H1 (cell line): Measurements from ENCODE around the gene COL27A1. TPM values are rescaled to one million over a fixed set of nuclear protein-coding genes. Genes with fewer than 3 reads are reported as not detected.

Experiments used
- CTCF ChIA-PET: fragments of 300-600 bp; sonication (Branson Sonifier 250); formaldehyde crosslinking; loops from one replicate; lab custom pipeline; 2021; ENCODE audit not compliant: partially characterized antibody; lab: Charles Lee
- POLR2A ChIA-PET: fragments of 300-600 bp; sonication (Branson Sonifier 250); formaldehyde crosslinking; loops from one replicate; lab custom pipeline; 2021; ENCODE audit warnings: inconsistent platforms; ENCODE audit not compliant: partially characterized antibody; lab: Charles Lee
- DNase-seq, 2 experiments: peaks; one replicate each; pipeline versions ENCODE4 v3.0.0 to v3.0.0-alpha.2; 2010 to 2022; ENCODE audit warnings: low spot score in 2 of 2, low read depth in 1 of 2, mixed read lengths in 1 of 2
- FAIRE-seq: peaks from 2 replicates; lab custom pipeline; 2011; peaks lifted over from hg19 to GRCh38; lab: Jason Lieb, UNC
- H2AFZ ChIP-seq: 2 replicates; pipeline ENCODE4 v1.8.1; 2012; ENCODE audit warnings: low read length, inconsistent platforms
- H2AK5ac ChIP-seq: 2 replicates; pipeline ENCODE4 v1.6.1; 2013; ENCODE audit warnings: low read depth, low read length
- H2BK120ac ChIP-seq: replicated peaks from 2 replicates; pipeline ENCODE3; 2013; ENCODE audit warnings: low read depth, low read length, inconsistent platforms
- H2BK12ac ChIP-seq: 2 replicates; pipeline ENCODE4 v1.6.1; 2013; ENCODE audit warnings: low read depth, low read length
- H2BK15ac ChIP-seq: 2 replicates; pipeline ENCODE4 v1.6.1; 2013; ENCODE audit warnings: low read length
- H2BK20ac ChIP-seq: 2 replicates; pipeline ENCODE4 v1.6.1; 2013; ENCODE audit warnings: low read length
- H2BK5ac ChIP-seq: 2 replicates; pipeline ENCODE4 v1.6.1; 2013; ENCODE audit warnings: low read depth, low read length
- H3K14ac ChIP-seq: 2 replicates; pipeline ENCODE4 v1.6.1; 2013; ENCODE audit warnings: inconsistent platforms; ENCODE audit not compliant: insufficient read length
- H3K18ac ChIP-seq: 2 replicates; pipeline ENCODE4 v1.6.1; 2013; ENCODE audit warnings: low read length; ENCODE audit errors: extremely low read depth
- H3K23ac ChIP-seq: 2 replicates; pipeline ENCODE4 v1.6.1; 2013; ENCODE audit warnings: inconsistent platforms; ENCODE audit not compliant: insufficient read length
- H3K23me2 ChIP-seq: 2 replicates; pipeline ENCODE4 v1.6.1; 2013; ENCODE audit warnings: low read depth, low read length
- H3K27ac ChIP-seq: 2 replicates; pipeline ENCODE4 v1.6.1; 2011; ENCODE audit warnings: low read depth, low read length, inconsistent platforms
- H3K27me3 ChIP-seq, 4 experiments: replicated peaks in 1 of 4; 1 replicate in 1 of 4; 2 replicates in 3 of 4; pipeline versions ENCODE4 v1.6.1 to v1.8.1; 2011 to 2013; ENCODE audit warnings: low read length in 3 of 4, mild to moderate bottlenecking in 3 of 4, inconsistent platforms in 2 of 4, mixed read lengths in 2 of 4, moderate library complexity in 1 of 4; ENCODE audit not compliant: control insufficient read depth in 3 of 4, insufficient read depth in 3 of 4; ENCODE audit errors: extremely low read depth in 1 of 4
- H3K36me3 ChIP-seq, 4 experiments: 2 replicates each; pipeline versions ENCODE4 v1.6.1 to v1.8.1; 2011 to 2013; ENCODE audit warnings: mild to moderate bottlenecking in 4 of 4, low read length in 3 of 4, moderate library complexity in 2 of 4, control low read depth in 1 of 4, inconsistent platforms in 1 of 4; ENCODE audit not compliant: insufficient read depth in 4 of 4, control insufficient read depth in 2 of 4
- H3K4ac ChIP-seq: replicated peaks from 2 replicates; pipeline ENCODE3; 2013; ENCODE audit warnings: low read length, low read depth, mixed read lengths, inconsistent platforms; ENCODE audit not compliant: insufficient read length
- H3K4me1 ChIP-seq, 4 experiments: replicated peaks in 1 of 4; 1 replicate in 1 of 4; 2 replicates in 3 of 4; pipeline versions ENCODE4 v1.6.1 to v1.8.1; 2011 to 2013; ENCODE audit warnings: low read length in 3 of 4, inconsistent platforms in 2 of 4, mixed read lengths in 1 of 4; ENCODE audit not compliant: insufficient read depth in 4 of 4, control insufficient read depth in 3 of 4
- H3K4me2 ChIP-seq, 2 experiments: 2 replicates each; pipeline versions ENCODE4 v1.6.1 to v1.8.1; 2011 to 2013; ENCODE audit warnings: low read depth in 2 of 2, low read length in 2 of 2, control low read depth in 1 of 2, inconsistent platforms in 1 of 2, mild to moderate bottlenecking in 1 of 2; ENCODE audit not compliant: insufficient read depth in 1 of 2
- H3K4me3 ChIP-seq, 4 experiments: fragments of 200-600, 300-600 bp in 1 of 4; sonication (generic), shearing (Covaris generic), sonication (Bioruptor Twin) in 1 of 4; 2 replicates each; pipeline versions ENCODE4 v1.5.1 to v1.8.1; 2011 to 2016; ENCODE audit warnings: low read length in 4 of 4, low read depth in 3 of 4, control low read depth in 2 of 4, inconsistent platforms in 2 of 4, mild to moderate bottlenecking in 2 of 4, mixed read lengths in 1 of 4, moderate library complexity in 1 of 4; ENCODE audit not compliant: insufficient read depth in 2 of 4; ENCODE audit errors: extremely low read depth in 1 of 4
- H3K56ac ChIP-seq: replicated peaks from 2 replicates; pipeline ENCODE3; 2013; ENCODE audit warnings: low read depth, mild to moderate bottlenecking, mixed read lengths, low read length, inconsistent platforms; ENCODE audit not compliant: insufficient read length
- H3K79me1 ChIP-seq: 2 replicates; pipeline ENCODE4 v1.6.1; 2013; ENCODE audit warnings: low read depth, low read length, control low read depth
- H3K79me2 ChIP-seq, 2 experiments: 2 replicates each; pipeline versions ENCODE4 v1.6.1 to v1.8.1; 2012 to 2013; ENCODE audit warnings: low read length in 2 of 2, mild to moderate bottlenecking in 2 of 2, inconsistent platforms in 1 of 2; ENCODE audit not compliant: insufficient read depth in 2 of 2, control insufficient read depth in 1 of 2
- H3K9ac ChIP-seq, 4 experiments: replicated peaks in 1 of 4; 1 replicate in 1 of 4; 2 replicates in 3 of 4; pipeline versions ENCODE4 v1.6.1 to v1.8.1; 2011 to 2013; ENCODE audit warnings: low read depth in 3 of 4, low read length in 3 of 4, control low read depth in 2 of 4, mild to moderate bottlenecking in 2 of 4, moderate library complexity in 2 of 4, inconsistent platforms in 1 of 4; ENCODE audit errors: extremely low read depth in 1 of 4
- H3K9me3 ChIP-seq, 2 experiments: 2 replicates each; pipeline versions ENCODE4 v1.6.1 to v1.8.1; 2012 to 2013; ENCODE audit warnings: mild to moderate bottlenecking in 2 of 2, moderate library complexity in 2 of 2, control low read depth in 1 of 2, inconsistent platforms in 1 of 2, low read depth in 1 of 2, low read length in 1 of 2, mixed read lengths in 1 of 2; ENCODE audit not compliant: insufficient read depth in 2 of 2
- H4K20me1 ChIP-seq, 2 experiments: replicated peaks in 1 of 2; 2 replicates each; pipeline versions ENCODE3 to v1.8.1; 2011 to 2013; ENCODE audit warnings: inconsistent platforms in 2 of 2, low read length in 2 of 2, mild to moderate bottlenecking in 1 of 2; ENCODE audit not compliant: insufficient read depth in 2 of 2, control insufficient read depth in 1 of 2
- H4K5ac ChIP-seq: 2 replicates; pipeline ENCODE4 v1.6.1; 2013; ENCODE audit warnings: low read length, low read depth, mixed read lengths, inconsistent platforms; ENCODE audit not compliant: insufficient read length
- H4K8ac ChIP-seq: 2 replicates; pipeline ENCODE4 v1.8.0; 2013; ENCODE audit warnings: mild to moderate bottlenecking, moderate library complexity, low read length, inconsistent platforms; ENCODE audit not compliant: insufficient read depth; ENCODE audit errors: extremely low read depth
- H4K91ac ChIP-seq: replicated peaks from 2 replicates; pipeline ENCODE3; 2013; ENCODE audit warnings: low read length, mixed read lengths, inconsistent platforms; ENCODE audit not compliant: insufficient read length
- BACH1 ChIP-seq: IDR thresholded peaks from 2 replicates; pipeline ENCODE4 v1.6.1; 2012; ENCODE audit warnings: low read length, improper control_type of control experiment
- CHD2 ChIP-seq: IDR thresholded peaks from 2 replicates; pipeline ENCODE4 v1.6.1; 2012; ENCODE audit warnings: low read length, improper control_type of control experiment
- FOSL1 ChIP-seq: IDR thresholded peaks from 2 replicates; pipeline ENCODE4 v1.6.1; 2011; ENCODE audit warnings: mild to moderate bottlenecking, low read depth, low read length, moderate library complexity; ENCODE audit not compliant: insufficient read depth
- GTF2F1 ChIP-seq: IDR thresholded peaks from 2 replicates; pipeline ENCODE4 v1.6.1; 2012; ENCODE audit warnings: low read depth, low read length, improper control_type of control experiment, borderline replicate concordance
- MAFK ChIP-seq: IDR thresholded peaks from 2 replicates; pipeline ENCODE4 v1.6.1; 2012; ENCODE audit warnings: low read depth, mild to moderate bottlenecking, improper control_type of control experiment, low read length
- POLR2AphosphoS5 ChIP-seq: IDR thresholded peaks from 2 replicates; pipeline ENCODE4 v1.6.1; 2011; ENCODE audit warnings: low read depth, low read length
- RBBP5 ChIP-seq: IDR thresholded peaks from 2 replicates; pipeline ENCODE4 v1.7.1; 2012; ENCODE audit warnings: low read depth, mild to moderate bottlenecking, inconsistent platforms, low read length, moderate library complexity, borderline replicate concordance
- RFX5 ChIP-seq: IDR thresholded peaks from 2 replicates; pipeline ENCODE4 v1.6.1; 2011; ENCODE audit warnings: low read depth, low read length, improper control_type of control experiment, borderline replicate concordance
- RXRA ChIP-seq: IDR thresholded peaks from 2 replicates; pipeline ENCODE4 v1.6.1; 2011; ENCODE audit warnings: low read depth, mild to moderate bottlenecking, low read length, moderate library complexity; ENCODE audit not compliant: insufficient read depth
- SP1 ChIP-seq: IDR thresholded peaks from 2 replicates; pipeline ENCODE4 v1.6.1; 2011; ENCODE audit warnings: low read depth, low read length
- SP4 ChIP-seq: IDR thresholded peaks from 2 replicates; pipeline ENCODE4 v1.6.1; 2012; ENCODE audit warnings: low read length, inconsistent platforms
- ZNF274 ChIP-seq: IDR thresholded peaks from 2 replicates; pipeline ENCODE4 v1.7.0; 2012; ENCODE audit warnings: low read length, borderline replicate concordance; ENCODE audit errors: extremely low read depth
- WGBS, 2 experiments: shearing (Covaris generic) in 1 of 2; methylation state at CpG; one replicate each; pipeline versions ENCODE4 v1.1.6 to v1.1.7; 2013 to 2015; ENCODE audit warnings: low lambda C conversion rate in 2 of 2, mixed read lengths in 2 of 2, inconsistent platforms in 1 of 2, low coverage in 1 of 2, missing lambda C conversion rate in 1 of 2; ENCODE audit not compliant: insufficient replicate concordance in 2 of 2, insufficient coverage in 1 of 2, insufficient read length in 1 of 2; ENCODE audit errors: extremely low coverage in 1 of 2, missing lambda C conversion rate in 1 of 2; 5-methylcytosine and 5-hydroxymethylcytosine counted together
- polyA plus RNA-seq, 7 experiments: library from polyadenylated mRNA; depleted of rRNA in 3 of 7; stranded (reverse) in 5 of 7; unstranded in 2 of 7; fragments of >200 nt in 5 of 7; fragments of 200-250 nt in 2 of 7; gene quantifications; 1 replicate in 5 of 7; 2 replicates in 1 of 7; 4 replicates in 1 of 7; pipeline versions ENCODE4 v1.2.1 to v1.2.3, GENCODE V29; 2011 to 2013; ENCODE audit warnings: missing spikeins in 2 of 7, mixed read lengths in 2 of 7
- total RNA-seq: library from RNA; stranded (reverse); fragmentation: NEBNext Ultra II Directional; extraction: Animal tissue kit (Norgen Biotek cat#: 25700); gene quantifications from 2 replicates; pipeline ENCODE4 v1.2.1, GENCODE V29; 2021
- TF ChIP-seq, protein P1 (sequence below): IDR thresholded peaks from 2 replicates; pipeline ENCODE4 v1.6.1; 2011; ENCODE audit warnings: low read depth, mild to moderate bottlenecking, low read length; ENCODE audit not compliant: insufficient read depth

COL27A1 gene
- total and polyA plus RNA-seq, 2 of the 8 experiments (the other 6 are each of a cell fraction or from before 2014, with no cell fraction given) = 15.1 to 22.8 TPM

DNA sequence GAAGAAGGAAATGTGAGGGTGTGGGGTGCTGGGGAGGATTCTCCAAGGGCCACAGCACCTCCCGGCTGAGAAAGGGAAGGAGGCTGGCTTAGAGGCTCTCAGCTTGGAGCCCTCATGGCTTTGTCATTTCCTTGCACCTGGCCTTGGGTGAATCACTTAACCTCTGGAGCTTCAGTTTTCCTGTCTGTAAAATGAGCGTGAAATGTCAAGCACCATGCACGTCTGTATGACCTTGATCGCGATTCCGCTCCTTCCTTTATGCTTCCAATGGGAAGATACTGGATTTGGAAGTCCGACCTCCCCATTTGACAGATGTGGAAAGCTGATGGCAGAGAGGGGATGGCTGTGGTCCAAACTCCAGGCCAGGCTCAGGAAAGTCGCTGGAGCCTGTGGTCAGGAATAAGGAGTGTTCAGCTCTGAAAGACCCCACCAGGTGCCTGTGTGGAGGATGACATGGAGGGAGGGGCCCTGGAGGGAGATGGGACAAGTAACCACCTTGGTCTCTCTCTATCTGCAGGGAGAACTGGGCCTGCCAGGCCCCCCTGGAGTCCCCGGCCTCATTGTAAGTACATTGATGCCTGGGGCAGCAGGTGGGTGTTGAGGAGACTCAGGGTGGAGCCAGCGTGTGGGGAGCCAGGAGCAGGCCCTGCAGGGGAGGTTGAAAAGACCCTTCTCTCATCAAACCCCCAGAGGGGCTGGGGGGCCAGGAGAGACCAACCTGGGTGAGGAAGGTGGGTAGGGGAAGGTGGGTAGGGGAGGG, 66.5 kb downstream of the COL27A1 start:
- no peak overlapping the region for H3K4ac ChIP-seq
- FAIRE-seq (no peak), DNase-seq (no peak)
- WGBS, 2 experiments = 86% methylated on average over 10 of the region's 10 CpGs; no CpG with 5 or more reads in 1 of the 2 experiments
- no peak overlapping the region for H3K9ac ChIP-seq
- H4K8ac ChIP-seq = no peak overlapping the region
- no peaks in the 10 kb centered on the region for H3K27me3 ChIP-seq
- no peak overlapping the region for H2BK5ac ChIP-seq
- peaks cover 2 to 3% of the 10 kb centered on the region in 2 experiments for H4K20me1 ChIP-seq
- no peaks in the 10 kb centered on the region for H3K23me2 ChIP-seq
- H4K5ac ChIP-seq = no peak overlapping the region
- H3K4me2 ChIP-seq = no peak overlapping the region
- no peak overlapping the region for H2AK5ac ChIP-seq
- H3K14ac ChIP-seq = no peak overlapping the region
- POLR2A ChIA-PET = interaction anchor here (0.6 kb wide), 1 partner anchor 39 kb away, joined by 4 read pairs; no protein-coding TSS in a partner anchor
- H4K91ac ChIP-seq = no peak overlapping the region
- no peak overlapping the region for H3K56ac ChIP-seq
- H3K4me3 ChIP-seq = no peak overlapping the region
- H3K36me3 ChIP-seq = no peaks in the 10 kb centered on the region; a peak in 1 of 8 replicates
- no peak overlapping the region for H2BK20ac ChIP-seq
- H2AFZ ChIP-seq = no peak overlapping the region
- H2BK12ac ChIP-seq = no peak overlapping the region
- H3K79me1 ChIP-seq = no peaks in the 10 kb centered on the region
- no peak overlapping the region for H2BK120ac ChIP-seq
- no peaks in the 10 kb centered on the region for H3K9me3 ChIP-seq
- H3K18ac ChIP-seq = no peak overlapping the region
- H2BK15ac ChIP-seq = no peak overlapping the region
- no peak overlapping the region for H3K27ac ChIP-seq
- H3K79me2 ChIP-seq = no peaks in the 10 kb centered on the region
- peaks cover 0 to 8% (median 1%) of the 10 kb centered on the region in 4 experiments; a peak in 3 of 7 replicates for H3K4me1 ChIP-seq
- CTCF ChIA-PET = interaction anchor here (0.8 to 1.9 kb wide), 2 partner anchors 17 to 42 kb away, joined by 3 to 5 read pairs; no protein-coding TSS in a partner anchor
- H3K23ac ChIP-seq = no peak overlapping the region
- no peak for TF ChIP-seq FOSL1
- no peak for TF ChIP-seq SP4
- no peak for TF ChIP-seq RFX5
- TF ChIP-seq SP1 = no peak
- no peak for TF ChIP-seq CHD2
- no peak for TF ChIP-seq ZNF274
- TF ChIP-seq, protein P1, sequence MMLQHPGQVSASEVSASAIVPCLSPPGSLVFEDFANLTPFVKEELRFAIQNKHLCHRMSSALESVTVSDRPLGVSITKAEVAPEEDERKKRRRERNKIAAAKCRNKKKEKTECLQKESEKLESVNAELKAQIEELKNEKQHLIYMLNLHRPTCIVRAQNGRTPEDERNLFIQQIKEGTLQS = no peak
- no peak for TF ChIP-seq MAFK
- no peak for TF ChIP-seq BACH1
- no peak for TF ChIP-seq POLR2AphosphoS5
- no peak for TF ChIP-seq RBBP5
- TF ChIP-seq GTF2F1 = no peak
- TF ChIP-seq RXRA = no peak
